Inferior parietal cortex (tissue), 1 donor: ENCODE data around the gene KRT75.
A peak's percentile ranks its signal among the peaks of the same experiment; 100 is the strongest.

Source experiments
- DNase-seq: peaks from one replicate; pipeline ENCODE4 v3.0.0-alpha.2; 2016; ENCODE audit errors: extremely low spot score

The KRT75 gene

GRCh38 chr12:52391618-52392002 is 42.6 kb downstream of the KRT75 start:
- peak; percentile 62 for DNase-seq

GRCh38 chr12:52390739-52391617 is 43.2 kb downstream of the KRT75 start:
- DNase-seq = no peak

GRCh38 chr12:52389313-52390207 is 44.6 kb downstream of the KRT75 start:
- DNase-seq = no peak

GRCh38 chr12:52387859-52388258 is 46.3 kb downstream of the KRT75 start:
- DNase-seq = no peak

- no peak for DNase-seq
Observed at GRCh38 chr12:52385226-52385702, 48.9 kb downstream of the KRT75 start, which contains the start of gene KRT84. TSS of gene KRT84 (minus strand) at chr12:52385652. CDS start at chr12:52385585, 67 bp downstream.

- DNase-seq = no peak
Observed at GRCh38 chr12:52383331-52383730, 50.8 kb downstream of the KRT75 start.

GRCh38 chr12:52382854-52383253 is 51.3 kb downstream of the KRT75 start:
- no peak for DNase-seq

- DNase-seq = no peak
Observed at GRCh38 chr12:52381206-52381605, 53.0 kb downstream of the KRT75 start.

- no peak for DNase-seq
Observed at GRCh38 chr12:52380271-52380694, 53.9 kb downstream of the KRT75 start.

- no peak for DNase-seq
Observed at GRCh38 chr12:52379536-52379935, 54.6 kb downstream of the KRT75 start.

- no peak for DNase-seq
Observed at GRCh38 chr12:52378091-52378490, 56.1 kb downstream of the KRT75 start.

- DNase-seq = no peak
Observed at GRCh38 chr12:52377266-52377665, 56.9 kb downstream of the KRT75 start.
